Measurements from ENCODE around the gene HOOK1. TPM values are rescaled to one million over a fixed set of nuclear protein-coding genes. Genes with fewer than 3 reads are reported as not detected.
"Not testable (repeated sequence)": the region's sequence is repeated elsewhere in the genome, so short reads cannot be mapped to it uniquely, and the experiment has no call there.

The HOOK1 gene
- polyA plus RNA-seq, 1 donor from 2014 or later, result 5.7 TPM

GRCh38 chr1:59846895-59847282 is 32.1 kb downstream of the HOOK1 start:
- H3K4me3 Mint-ChIP-seq, result no peak overlapping the region
- peaks cover 11% of the 10 kb centered on the region for H3K36me3 Mint-ChIP-seq
- peaks cover 0 to 5% (median 0%) of the 10 kb centered on the region in 3 donors for H3K9me3 Mint-ChIP-seq
- H3K4me1 Mint-ChIP-seq, result no peaks in the 10 kb centered on the region
- H3K27me3 Mint-ChIP-seq, result no peaks in the 10 kb centered on the region
- no peak overlapping the region for H3K27ac Mint-ChIP-seq

DNA sequence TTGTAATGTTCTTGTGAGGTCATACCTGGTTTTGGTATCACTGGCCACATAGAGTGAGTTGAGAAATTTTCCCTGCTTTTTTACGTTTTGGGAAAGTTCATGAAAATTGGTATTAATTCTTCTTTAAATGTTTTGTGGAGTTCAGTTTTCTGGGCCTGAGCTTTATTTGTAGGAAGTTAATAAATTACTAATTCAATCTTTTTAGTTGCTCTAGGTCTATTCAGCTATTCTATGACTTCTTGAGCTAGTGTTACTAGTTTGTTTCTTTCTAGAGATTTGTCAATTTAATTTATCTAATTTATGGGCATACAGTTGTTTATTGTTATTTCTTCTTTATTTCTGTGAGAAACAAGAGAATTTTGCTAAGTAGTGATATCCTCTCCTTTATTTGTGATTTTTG is 37.4 kb downstream of the HOOK1 start:
- Mint-ChIP-seq H3K27ac (no peak overlapping the region), H3K4me1 (no peaks in the 10 kb centered on the region), H3K4me3 (no peak overlapping the region), H3K9me3 (peaks cover 0 to 9% (median 0%) of the 10 kb centered on the region in 3 donors), H3K27me3 (no peaks in the 10 kb centered on the region), H3K36me3 (peaks cover 7% of the 10 kb centered on the region)

GRCh38 chr1:59855297-59855696 is 40.5 kb downstream of the HOOK1 start:
- H3K27ac Mint-ChIP-seq, H3K4me3 Mint-ChIP-seq, H3K9me3 Mint-ChIP-seq, H3K27me3 Mint-ChIP-seq, H3K36me3 Mint-ChIP-seq, H3K4me1 Mint-ChIP-seq: not testable (repeated sequence)

- Mint-ChIP-seq H3K27me3 (no peaks in the 10 kb centered on the region), H3K36me3 (peaks cover 1% of the 10 kb centered on the region), H3K4me1 (no peaks in the 10 kb centered on the region), H3K9me3 (peaks cover 0 to 3% (median 0%) of the 10 kb centered on the region in 3 donors), H3K4me3 (no peak overlapping the region), H3K27ac (no peak overlapping the region)
These were observed 42.1 kb downstream of the HOOK1 start for GRCh38 chr1:59856725-59857338.

DNA sequence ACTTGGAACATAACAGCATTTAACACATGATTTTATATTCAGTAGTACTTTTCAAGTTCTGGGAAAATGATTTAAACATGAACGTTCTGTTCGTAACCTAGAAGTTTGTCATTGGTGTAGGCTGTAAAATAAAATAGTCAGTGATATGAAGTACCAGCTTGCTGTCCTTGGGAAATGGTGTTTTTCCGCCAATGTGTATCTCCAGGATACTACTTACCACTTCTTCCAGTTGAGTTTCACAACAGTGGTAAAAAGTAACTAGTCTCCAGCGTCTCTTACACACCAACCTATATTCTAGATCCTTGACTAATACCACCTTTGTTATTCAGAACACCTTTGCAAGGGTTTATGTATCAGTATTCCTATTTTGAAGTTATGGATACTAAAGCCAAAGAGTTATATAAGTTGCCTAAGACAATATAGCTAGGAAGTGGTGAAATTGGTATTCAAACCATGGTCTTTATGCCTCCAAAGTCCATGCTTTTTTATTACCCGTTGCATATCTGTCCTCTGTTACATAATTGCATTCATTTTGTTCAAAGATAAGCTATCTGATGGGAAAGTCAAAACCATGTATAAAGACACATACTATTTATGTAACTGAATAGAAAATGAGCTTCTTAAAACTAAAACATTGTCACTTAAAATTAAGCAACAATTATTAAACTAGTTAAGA is 43.1 kb downstream of the HOOK1 start:
- H3K9me3 Mint-ChIP-seq, result peaks cover 0 to 3% (median 0%) of the 10 kb centered on the region in 3 donors
- peaks cover 2% of the 10 kb centered on the region for H3K36me3 Mint-ChIP-seq
- H3K4me3 Mint-ChIP-seq, result no peak overlapping the region
- H3K27me3 Mint-ChIP-seq, result no peaks in the 10 kb centered on the region
- no peaks in the 10 kb centered on the region for H3K4me1 Mint-ChIP-seq
- H3K27ac Mint-ChIP-seq, result no peak overlapping the region

GRCh38 chr1:59866462-59866861 is 51.7 kb downstream of the HOOK1 start:
- no peak overlapping the region for H3K4me3 Mint-ChIP-seq
- H3K4me1 Mint-ChIP-seq, result no peaks in the 10 kb centered on the region
- H3K9me3 Mint-ChIP-seq, result no peaks in the 10 kb centered on the region

DNA sequence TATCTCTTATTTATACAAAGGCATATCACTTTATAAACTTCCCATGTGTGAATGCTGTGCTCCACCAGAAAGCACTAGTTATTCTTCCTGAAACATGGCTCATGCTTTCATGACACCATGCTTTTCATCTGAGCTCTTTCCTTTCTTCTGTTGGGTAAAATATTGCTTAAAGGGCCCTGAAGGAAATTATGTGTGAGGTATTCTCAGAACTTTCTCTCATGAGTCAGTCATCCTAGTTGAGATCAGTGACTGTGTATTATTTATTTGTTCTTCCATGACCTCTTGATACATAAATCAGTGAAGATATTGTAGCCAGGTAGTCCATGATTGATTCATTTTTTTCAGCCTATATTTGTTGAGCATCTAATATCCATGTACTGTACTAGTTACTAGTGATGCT is 57.0 kb downstream of the HOOK1 start:
- Mint-ChIP-seq H3K4me1 (no peaks in the 10 kb centered on the region), H3K9me3 (peaks cover 0 to 5% (median 0%) of the 10 kb centered on the region in 3 donors), H3K27ac (no peak overlapping the region), H3K4me3 (no peak overlapping the region), H3K27me3 (no peaks in the 10 kb centered on the region), H3K36me3 (peaks cover 20% of the 10 kb centered on the region)

More at GRCh38 chr1:59866462-59866861, 51.7 kb downstream of the HOOK1 start:
- Mint-ChIP-seq H3K27ac (no peak overlapping the region), H3K36me3 (peaks cover 13% of the 10 kb centered on the region), H3K27me3 (no peaks in the 10 kb centered on the region)

DNA sequence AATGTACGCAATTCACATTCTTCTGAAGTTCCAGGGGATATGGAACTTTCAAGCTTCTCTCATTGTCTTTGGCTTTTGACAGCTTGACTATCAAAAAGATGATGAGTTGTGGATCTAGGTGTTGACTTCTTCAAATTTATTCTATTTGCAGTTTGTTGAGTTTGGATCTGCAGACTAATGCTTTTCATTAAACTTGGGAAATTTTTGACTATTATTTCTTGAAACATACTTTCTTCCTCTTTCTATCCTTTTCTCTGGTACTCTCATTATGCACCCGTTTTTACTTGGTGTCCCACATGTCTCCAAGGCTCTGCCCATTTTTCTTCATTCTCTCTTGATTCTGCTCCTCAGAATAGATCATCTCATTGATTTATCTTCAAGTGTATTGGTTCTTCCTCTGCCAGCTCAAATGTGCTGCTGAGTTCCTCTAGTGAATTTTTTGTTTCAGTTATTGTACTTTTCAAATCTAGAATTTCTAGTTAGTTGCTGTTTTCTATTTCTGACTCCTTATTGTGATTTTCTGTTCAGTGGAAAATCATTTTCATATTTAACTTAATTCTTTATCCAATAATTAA is 62.4 kb downstream of the HOOK1 start:
- Mint-ChIP-seq H3K4me3 (no peak overlapping the region), H3K36me3 (peaks cover 11% of the 10 kb centered on the region), H3K27ac (no peak overlapping the region), H3K27me3 (no peaks in the 10 kb centered on the region), H3K9me3 (peaks cover 3 to 12% (median 11%) of the 10 kb centered on the region in 3 donors), H3K4me1 (no peaks in the 10 kb centered on the region)

- peaks cover 3 to 12% (median 11%) of the 10 kb centered on the region in 3 donors for H3K9me3 Mint-ChIP-seq
- no peaks in the 10 kb centered on the region for H3K4me1 Mint-ChIP-seq
- no peak overlapping the region for H3K4me3 Mint-ChIP-seq
- H3K27ac Mint-ChIP-seq, result no peak overlapping the region
- H3K27me3 Mint-ChIP-seq, result no peaks in the 10 kb centered on the region
- H3K36me3 Mint-ChIP-seq, result peaks cover 7% of the 10 kb centered on the region
These were observed 63.6 kb downstream of the HOOK1 start for GRCh38 chr1:59878370-59878769.

- Mint-ChIP-seq H3K4me3 (no peak overlapping the region), H3K9me3 (peaks cover 3 to 12% (median 11%) of the 10 kb centered on the region in 3 donors), H3K36me3 (peaks cover 4% of the 10 kb centered on the region), H3K4me1 (no peaks in the 10 kb centered on the region), H3K27me3 (no peaks in the 10 kb centered on the region), H3K27ac (no peak overlapping the region)
These were observed 64.8 kb downstream of the HOOK1 start for GRCh38 chr1:59879574-59879973.

DNA sequence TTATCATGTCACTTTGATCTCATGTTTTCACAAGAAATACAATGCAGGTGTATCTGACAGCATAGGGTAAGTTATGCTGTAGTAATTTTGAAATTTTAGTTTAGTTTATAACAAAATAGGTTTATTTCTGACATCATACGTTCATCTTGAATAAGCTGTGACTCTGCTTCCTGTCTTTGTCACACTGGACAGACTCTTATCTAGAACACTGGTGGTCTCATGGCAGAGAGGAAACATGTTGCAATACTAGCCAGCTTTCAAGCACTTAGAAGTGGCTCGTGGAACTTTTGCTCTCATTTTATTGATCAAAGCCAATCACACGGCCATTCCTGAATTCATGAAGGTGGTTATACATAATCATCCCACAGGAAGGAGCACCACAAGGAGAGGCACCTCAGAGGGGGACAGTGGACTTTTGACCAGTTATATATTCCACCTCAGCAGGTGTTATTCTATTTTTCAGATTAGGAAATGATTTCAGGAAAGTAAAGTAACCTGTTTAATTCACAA is 65.3 kb downstream of the HOOK1 start:
- no peaks in the 10 kb centered on the region for H3K27me3 Mint-ChIP-seq
- H3K9me3 Mint-ChIP-seq, result peaks cover 3 to 12% (median 11%) of the 10 kb centered on the region in 3 donors
- H3K4me1 Mint-ChIP-seq, result no peaks in the 10 kb centered on the region
- no peak overlapping the region for H3K27ac Mint-ChIP-seq
- H3K36me3 Mint-ChIP-seq, result peaks cover 4% of the 10 kb centered on the region
- no peak overlapping the region for H3K4me3 Mint-ChIP-seq

- Mint-ChIP-seq H3K27me3 (no peaks in the 10 kb centered on the region), H3K36me3 (no peaks in the 10 kb centered on the region), H3K4me1 (no peaks in the 10 kb centered on the region), H3K9me3 (peaks cover 3 to 12% (median 11%) of the 10 kb centered on the region in 3 donors), H3K4me3 (no peak overlapping the region), H3K27ac (no peak overlapping the region)
These were observed 66.0 kb downstream of the HOOK1 start for GRCh38 chr1:59880735-59881134.

DNA sequence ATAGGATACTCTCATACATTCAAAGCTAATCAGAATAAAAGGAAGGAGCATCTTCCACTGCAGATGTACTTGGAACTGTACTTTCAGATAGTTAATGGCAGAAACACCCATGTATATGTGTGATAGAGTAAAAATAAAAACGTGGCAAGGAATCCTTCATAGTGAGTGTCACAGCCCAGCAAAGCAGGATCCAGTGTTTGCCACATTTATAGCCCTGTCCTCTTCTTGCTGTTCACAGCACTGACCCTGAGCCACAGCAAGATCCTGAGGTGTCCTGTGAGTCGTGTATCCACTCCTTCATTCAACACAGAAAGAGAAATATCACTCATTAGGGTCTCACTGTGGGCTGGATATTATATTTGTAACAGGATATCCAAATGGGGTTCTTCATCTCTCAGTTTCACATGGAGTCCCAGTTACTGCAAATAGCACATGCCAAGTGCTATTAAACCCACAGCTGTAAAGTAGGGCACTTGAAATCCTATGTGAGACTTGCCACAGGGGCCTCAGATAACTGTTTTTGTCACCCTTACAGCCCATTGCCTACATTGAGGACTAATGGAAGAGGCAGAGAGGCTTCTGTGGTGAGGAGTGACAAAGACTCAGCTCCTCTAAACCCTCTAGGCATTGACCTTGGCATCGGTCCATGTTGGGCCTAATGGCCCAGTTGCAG is 70.5 kb downstream of the HOOK1 start:
- no peaks in the 10 kb centered on the region for H3K36me3 Mint-ChIP-seq
- no peak overlapping the region for H3K27ac Mint-ChIP-seq

DNA sequence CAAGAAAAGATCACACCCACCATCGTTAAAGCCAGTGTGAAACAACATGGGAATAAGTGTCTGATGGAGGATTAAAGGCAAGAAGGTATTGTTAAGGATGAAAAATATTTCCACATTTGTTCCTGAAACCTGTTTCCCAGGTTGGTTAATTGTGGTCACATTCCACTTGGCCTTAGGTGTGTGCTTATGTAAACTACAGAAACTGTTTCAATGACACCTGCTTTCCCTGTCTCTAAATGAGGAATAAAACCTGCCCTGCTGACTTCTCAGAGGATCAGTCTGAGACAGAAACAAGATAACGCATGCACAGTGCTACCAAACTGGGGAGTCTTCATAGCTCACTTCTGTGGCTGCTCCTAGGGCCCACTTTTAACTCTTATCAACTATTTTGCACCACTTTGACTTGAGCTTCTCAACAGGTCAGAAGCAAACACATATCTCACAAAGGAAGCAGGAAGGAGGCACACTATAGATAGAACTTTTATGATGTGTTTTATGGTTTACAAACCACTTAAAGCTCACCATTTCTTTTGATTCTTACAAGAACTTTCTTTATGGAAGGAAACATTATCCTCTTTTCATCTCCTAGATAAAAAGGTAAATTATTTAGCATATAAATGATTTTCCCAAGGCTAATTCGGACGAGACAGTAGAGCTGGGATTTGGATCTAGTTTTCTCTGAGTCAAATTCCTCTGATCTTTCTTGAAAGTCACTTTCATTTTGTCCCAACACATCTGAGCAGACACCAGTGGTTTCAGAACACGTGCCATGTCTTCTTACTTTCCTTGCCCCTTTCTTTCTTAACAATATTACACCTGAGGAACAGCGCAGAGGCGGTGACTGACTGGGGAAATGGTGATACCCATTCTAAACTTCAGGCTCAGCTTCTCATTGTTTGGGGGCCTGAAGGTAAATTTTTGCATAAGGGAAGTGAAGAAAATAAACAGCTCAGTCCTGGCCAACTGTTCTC is 78.4 kb downstream of the HOOK1 start:
- Mint-ChIP-seq H3K9me3 (peaks cover 11 to 13% (median 12%) of the 10 kb centered on the region in 3 donors), H3K36me3 (no peaks in the 10 kb centered on the region), H3K4me3 (peak overlapping the region in 1 of 4 donors; percentile 34), H3K4me1 (peaks cover 0 to 3% (median 3%) of the 10 kb centered on the region in 3 donors), H3K27ac (peak overlapping the region in 1 of 3 donors; percentile 28), H3K27me3 (no peaks in the 10 kb centered on the region)

More for the DNA sequence above, 70.5 kb downstream of the HOOK1 start:
- Mint-ChIP-seq H3K27me3 (no peaks in the 10 kb centered on the region), H3K4me3 (no peak overlapping the region), H3K9me3 (peaks cover 8 to 12% (median 10%) of the 10 kb centered on the region in 3 donors), H3K4me1 (no peaks in the 10 kb centered on the region)
